ENCODE measurements around the gene CDKN2B-AS1. TPM values are rescaled to one million over a fixed set of nuclear protein-coding genes. Genes with fewer than 3 reads are reported as not detected.

CDKN2B-AS1 gene
- polyA plus RNA-seq, 1 donor from 2014 or later: not detected

- Histone ChIP-seq H3K4me2 (ENCODE audit: low read length) (no peak overlapping the region), H3K4me3 (ENCODE audit: low read length) (no peak overlapping the region), H2AFZ (ENCODE audit: low read depth, low read length) (no peak overlapping the region), H3K9ac (ENCODE audit: low read length) (no peak overlapping the region), H3K36me3 (ENCODE audit: insufficient read depth, low read length) (no peaks in the 10 kb centered on the region), H3K9me3 (ENCODE audit: low read length) (no peaks in the 10 kb centered on the region), H3K27me3 (ENCODE audit: insufficient read depth, low read depth, low read length) (no peaks in the 10 kb centered on the region), H3K27ac (ENCODE audit: low read length) (no peak overlapping the region), H3F3A (ENCODE audit: insufficient read depth, low read length, poor library complexity, severe bottlenecking) (no peaks in the 10 kb centered on the region), H3K9me2 (ENCODE audit: insufficient read depth, low read length) (no peaks in the 10 kb centered on the region), H3K79me2 (replicated peaks; ENCODE audit: insufficient read depth, low read length) (no peaks in the 10 kb centered on the region), H4K20me1 (ENCODE audit: insufficient read depth) (no peaks in the 10 kb centered on the region)
- TF ChIP-seq MXI1 (conservative IDR thresholded peaks at IDR 0.05; ENCODE audit: poor library complexity, severe bottlenecking) (no peak), EZH2 (IDR thresholded peaks at IDR 0.05; ENCODE audit: borderline replicate concordance, insufficient read depth, low read length, poor library complexity, severe bottlenecking) (no peak), EP300 (conservative IDR thresholded peaks at IDR 0.05; ENCODE audit: poor library complexity, severe bottlenecking) (no peak), CTCF (IDR thresholded peaks at IDR 0.05; ENCODE audit: poor library complexity, severe bottlenecking) (no peak), REST (IDR thresholded peaks at IDR 0.05; ENCODE audit: borderline replicate concordance) (no peak), POLR2AphosphoS5 (IDR thresholded peaks at IDR 0.05) (no peak), TAF1 (IDR thresholded peaks at IDR 0.05; ENCODE audit: low read depth) (no peak), SMC3 (conservative IDR thresholded peaks at IDR 0.05; ENCODE audit: poor library complexity) (no peak), RAD21 (conservative IDR thresholded peaks at IDR 0.05) (no peak)
Observed at GRCh38 chr9:22154064-22154463, 159.5 kb downstream of the CDKN2B-AS1 start.

- H4K20me1 ChIP-seq (ENCODE audit: insufficient read depth): no peaks in the 10 kb centered on the region
- H3K27ac ChIP-seq (ENCODE audit: low read length): no peak overlapping the region
- H3K4me2 ChIP-seq (ENCODE audit: low read length): no peak overlapping the region
- H3K9me3 ChIP-seq (ENCODE audit: low read length): no peaks in the 10 kb centered on the region
- no peaks in the 10 kb centered on the region for H3K9me2 ChIP-seq (ENCODE audit: insufficient read depth, low read length)
- no peak overlapping the region for H2AFZ ChIP-seq (ENCODE audit: low read depth, low read length)
- H3K9ac ChIP-seq (ENCODE audit: low read length): no peak overlapping the region
- H3K36me3 ChIP-seq (ENCODE audit: insufficient read depth, low read length): no peaks in the 10 kb centered on the region
- TF ChIP-seq POLR2AphosphoS5 (IDR thresholded peaks at IDR 0.05): no peak
- TF ChIP-seq EZH2 (IDR thresholded peaks at IDR 0.05; ENCODE audit: borderline replicate concordance, insufficient read depth, low read length, poor library complexity, severe bottlenecking): no peak
- no peak for TF ChIP-seq REST (IDR thresholded peaks at IDR 0.05; ENCODE audit: borderline replicate concordance)
- no peaks in the 10 kb centered on the region for H3F3A ChIP-seq (ENCODE audit: insufficient read depth, low read length, poor library complexity, severe bottlenecking)
- no peaks in the 10 kb centered on the region for H3K79me2 ChIP-seq (replicated peaks; ENCODE audit: insufficient read depth, low read length)
- H3K27me3 ChIP-seq (ENCODE audit: insufficient read depth, low read depth, low read length): no peaks in the 10 kb centered on the region
- no peak overlapping the region for H3K4me3 ChIP-seq (ENCODE audit: low read length)
Observed at GRCh38 chr9:22156586-22156985, 162.0 kb downstream of the CDKN2B-AS1 start.

Data from neural cell (in vitro differentiated cells).